HepG2 (cell line): ENCODE data around the gene CDC34. TPM values are rescaled to one million over a fixed set of nuclear protein-coding genes. Genes with fewer than 3 reads are reported as not detected.
A peak's percentile ranks its signal among the peaks of the same experiment; 100 is the strongest.

Experiments used
- ATAC-seq: fragments of 200-7000 bp; cut with Tn5 transposase; 3 replicates; pipeline ENCODE4 v1.9.1; 2020; ENCODE audit warnings: mild to moderate bottlenecking, moderate library complexity
- BruUV-seq: library from RNA; stranded (reverse); fragments of 400-500 nt; replicated peaks from 2 replicates; lab custom pipeline; 2021; lab: Mats Ljungman, UMichigan
- CTCF ChIA-PET: fragments of 300-600 bp; formaldehyde crosslinking; extraction: SDS; loops from one replicate; lab custom pipeline; 2021; ENCODE audit warnings: low total read pairs, inconsistent platforms, low intra/inter-chr PET ratio; lab: Yijun Ruan, JAX
- POLR2A ChIA-PET: fragments of 350-600 bp; sonication (Branson Sonifier 250); formaldehyde crosslinking; loops from one replicate; lab custom pipeline; 2020; ENCODE audit warnings: antibody characterized with exemption, inconsistent platforms; lab: Yijun Ruan, JAX
- DNase-seq: peaks from one replicate; pipeline ENCODE4 v3.0.0-alpha.2; 2015; ENCODE audit warnings: low spot score
- FAIRE-seq: peaks from 3 replicates; lab custom pipeline; 2011; peaks lifted over from hg19 to GRCh38; lab: Jason Lieb, UNC
- H2AFZ ChIP-seq: one replicate; pipeline ENCODE4 v1.6.1; 2011; ENCODE audit warnings: low read length, inconsistent platforms
- H3K27ac ChIP-seq: fragments of 300-600 bp; 3 replicates; pipeline ENCODE4 v1.8.0; 2011; ENCODE audit warnings: mixed run types, mild to moderate bottlenecking, mixed read lengths, low read length, inconsistent platforms; ENCODE audit not compliant: insufficient read depth; ENCODE audit errors: extremely low read length
- H3K27me3 ChIP-seq, 2 experiments: fragments of 200-600 bp in 1 of 2; 2 replicates in 1 of 2; 3 replicates in 1 of 2; pipeline versions ENCODE4 v1.6.0 to v1.8.0; 2011; ENCODE audit warnings: low read length in 2 of 2, mild to moderate bottlenecking in 2 of 2, moderate library complexity in 2 of 2, inconsistent platforms in 1 of 2; ENCODE audit not compliant: insufficient read depth in 2 of 2, control insufficient read depth in 1 of 2
- H3K36me3 ChIP-seq, 2 experiments: fragments of 200-600 bp in 1 of 2; replicated peaks in 1 of 2; 2 replicates in 1 of 2; 3 replicates in 1 of 2; pipeline versions ENCODE4 v1.5.1 to v1.8.0; 2011; ENCODE audit warnings: low read length in 2 of 2, inconsistent platforms in 1 of 2; ENCODE audit not compliant: insufficient read depth in 2 of 2, control insufficient read depth in 1 of 2
- H3K4me1 ChIP-seq: 2 replicates; pipeline ENCODE4 v1.5.1; 2012; ENCODE audit warnings: low read length, inconsistent platforms; ENCODE audit not compliant: insufficient read depth
- H3K4me2 ChIP-seq: 2 replicates; pipeline ENCODE4 v1.6.0; 2011; ENCODE audit warnings: low read depth, low read length, inconsistent platforms
- H3K4me3 ChIP-seq, 3 experiments: fragments of 200-600 bp in 1 of 3; sonication (generic), shearing (Covaris generic) in 1 of 3; replicated peaks in 1 of 3; 2 replicates each; pipeline ENCODE4 v1.5.1; 2011 to 2016; ENCODE audit warnings: low read length in 3 of 3, inconsistent platforms in 2 of 3, low read depth in 2 of 3, mild to moderate bottlenecking in 2 of 3, control low read depth in 1 of 3, mixed read lengths in 1 of 3; ENCODE audit not compliant: insufficient read depth in 1 of 3
- H3K79me2 ChIP-seq: one replicate; pipeline ENCODE4 v1.6.1; 2011; ENCODE audit warnings: low read length, inconsistent platforms; ENCODE audit not compliant: insufficient read depth
- H3K9ac ChIP-seq: 2 replicates; pipeline ENCODE4 v1.6.0; 2011; ENCODE audit warnings: mild to moderate bottlenecking, low read depth, low read length, inconsistent platforms; ENCODE audit not compliant: insufficient read depth
- H3K9me3 ChIP-seq: 2 replicates; pipeline ENCODE4 v1.5.1; 2012; ENCODE audit warnings: mild to moderate bottlenecking, low read length
- H4K20me1 ChIP-seq: 2 replicates; pipeline ENCODE4 v1.6.0; 2011; ENCODE audit warnings: inconsistent platforms, mild to moderate bottlenecking, low read length, moderate library complexity; ENCODE audit not compliant: insufficient read depth
- CEBPB ChIP-seq: IDR thresholded peaks from 2 replicates; pipeline ENCODE4 v1.6.1; 2011; ENCODE audit warnings: low read depth, low read length, improper control_type of control experiment, borderline replicate concordance
- DNMT3B ChIP-seq: conservative IDR thresholded peaks from 2 replicates; pipeline ENCODE4 v1.6.1; 2016; ENCODE audit warnings: missing biosample characterization, control low read depth
- KAT2B ChIP-seq: fragments of 150-350 bp; IDR thresholded peaks from 2 replicates; pipeline ENCODE4 v1.6.1; 2014; ENCODE audit warnings: low read depth, low read length, borderline replicate concordance
- PCBP1 ChIP-seq: fragments of 200-400 bp; formaldehyde crosslinking; IDR thresholded peaks from 2 replicates; pipeline ENCODE4 v1.6.1; 2017; ENCODE audit warnings: mild to moderate bottlenecking, low read depth, low read length, borderline replicate concordance
- SALL2 ChIP-seq: sonication (generic); formaldehyde crosslinking; IDR thresholded peaks from 2 replicates; pipeline ENCODE4 v1.8.1; 2023; ENCODE audit warnings: mild to moderate bottlenecking, missing genetic modification reagents, inconsistent platforms
- SMARCE1 ChIP-seq: fragments of 450-650 bp; IDR thresholded peaks from 2 replicates; pipeline ENCODE4 v1.6.1; 2017; ENCODE audit warnings: borderline replicate concordance
- YEATS4 ChIP-seq: sonication (generic); formaldehyde crosslinking; IDR thresholded peaks from 2 replicates; pipeline ENCODE4 v1.4.0; 2020; ENCODE audit warnings: missing genetic modification reagents, borderline replicate concordance
- ZNF138 ChIP-seq: sonication (generic); formaldehyde crosslinking; IDR thresholded peaks from 2 replicates; pipeline ENCODE4 v1.5.0; 2020; ENCODE audit warnings: mild to moderate bottlenecking, low read depth, missing genetic modification reagents
- ZNF652 ChIP-seq: IDR thresholded peaks from 2 replicates; pipeline ENCODE4 v1.6.1; 2016; ENCODE audit warnings: low read depth, borderline replicate concordance
- ZNF816 ChIP-seq: sonication (generic); formaldehyde crosslinking; IDR thresholded peaks from 2 replicates; pipeline ENCODE4 v1.8.0; 2022; ENCODE audit warnings: missing genetic modification reagents, mild to moderate bottlenecking, borderline replicate concordance
- ZSCAN5A ChIP-seq: sonication (generic); formaldehyde crosslinking; IDR thresholded peaks from 2 replicates; pipeline ENCODE4 v1.8.0; 2022; ENCODE audit warnings: mild to moderate bottlenecking, missing genetic modification reagents, borderline replicate concordance
- WGBS: methylation state at CpG from one replicate; pipeline ENCODE4 v1.1.6; 2017; ENCODE audit warnings: low lambda C conversion rate; 5-methylcytosine and 5-hydroxymethylcytosine counted together
- in situ Hi-C: cut with HindIII; loops from 2 replicates; pipeline ENCODE4 v1.10.0; 2017; ENCODE audit warnings: low pct_unique_long_range_greater_than_20kb; ENCODE audit not compliant: extremely low pct_ligation_motif_present
- intact Hi-C: fragments of 100-400 bp; cut with micrococcal nuclease; formaldehyde crosslinking; loops from one replicate; pipeline ENCODE4 v1.10.0; 2022; ENCODE audit not compliant: unreplicated experiment
- polyA plus RNA-seq, 8 experiments: library from polyadenylated mRNA; depleted of rRNA in 3 of 8; stranded (reverse) in 7 of 8; unstranded in 1 of 8; fragments of >200 nt; fragmentation: Illumina TruSeq in 4 of 8; extraction: Trizol in 4 of 8; gene quantifications; 2 replicates each; pipeline versions ENCODE4 v1.2.1 to v1.2.3, GENCODE V29; 2011 to 2016; ENCODE audit warnings: low read depth in 4 of 8, missing spikeins in 1 of 8, mixed read lengths in 1 of 8; ENCODE audit not compliant: insufficient read depth in 1 of 8
- total RNA-seq, 5 experiments: library from RNA; depleted of rRNA; stranded (reverse); fragments of >200 nt; fragmentation: Illumina TruSeq; extraction: Trizol; gene quantifications; 2 replicates each; pipeline ENCODE4 v1.2.3, GENCODE V29; 2016; ENCODE audit warnings: low read depth in 1 of 5

Gene CDC34
- total and polyA plus RNA-seq, 2 of the 13 experiments (the other 11 are each of a cell fraction or from before 2014, with no cell fraction given): 138 to 150 TPM

- in situ Hi-C loops: no loop called here
- H3K27me3 ChIP-seq: peaks cover 0 to 4% of the 10 kb centered on the region in 2 experiments; a peak in 2 of 5 replicates
- H3K4me2 ChIP-seq: peak within 1 kb of the TSS; percentile 55; the same call in 1 of the 2 replicates
- no peaks in the 10 kb centered on the region for H3K79me2 ChIP-seq
- WGBS: 36% methylated on average over 31 of the region's 33 CpGs
- CTCF ChIA-PET: interaction anchor here (0.8 to 1.5 kb wide), 3 partner anchors 10 to 14 kb away, joined by 3 to 5 read pairs (median 5); partner anchors contain the start of gene TPGS1
- H2AFZ ChIP-seq: no peak within 1 kb of the TSS
- H3K4me3 ChIP-seq: peak within 1 kb of the TSS in 2 of 3 experiments; percentile 55 to 78; a peak in 3 of 6 replicates
- H4K20me1 ChIP-seq: no peaks in the 10 kb centered on the region
- FAIRE-seq (no peak), DNase-seq (no peak), ATAC-seq (no peak)
- intact Hi-C loops: no loop called here
- POLR2A ChIA-PET: interaction anchor here (2.6 kb wide), 1 partner anchor 10 kb away, joined by 23 read pairs; no protein-coding TSS in a partner anchor
- peaks cover 45% of the 10 kb centered on the region for H3K4me1 ChIP-seq
- no peaks in the 10 kb centered on the region for H3K9me3 ChIP-seq
- BruUV-seq: no TSS peak
- H3K36me3 ChIP-seq: no peaks in the 10 kb centered on the region
- TF ChIP-seq ZNF138 (no peak), SMARCE1 (no peak), YEATS4 (CRISPR knock-in tag) (no peak), ZNF816 (no peak), ZSCAN5A (CRISPR knock-in tag) (no peak), DNMT3B (CRISPR knock-in tag) (no peak), PCBP1 (no peak), SALL2 (CRISPR knock-in tag) (no peak), KAT2B (no peak), CEBPB (no peak), ZNF652 (no peak)
- no peak within 1 kb of the TSS for H3K27ac ChIP-seq
- H3K9ac ChIP-seq: no peak within 1 kb of the TSS
Observed at GRCh38 chr19:496112-496665, 35.4 kb upstream of the CDC34 start, which contains the start of gene MADCAM1. MADCAM1 (plus strand) TSS chr19:496486; CDS start chr19:496500, 14 bp downstream.
